Measurements from ENCODE around the gene DCTPP1.

Gene DCTPP1

DNA sequence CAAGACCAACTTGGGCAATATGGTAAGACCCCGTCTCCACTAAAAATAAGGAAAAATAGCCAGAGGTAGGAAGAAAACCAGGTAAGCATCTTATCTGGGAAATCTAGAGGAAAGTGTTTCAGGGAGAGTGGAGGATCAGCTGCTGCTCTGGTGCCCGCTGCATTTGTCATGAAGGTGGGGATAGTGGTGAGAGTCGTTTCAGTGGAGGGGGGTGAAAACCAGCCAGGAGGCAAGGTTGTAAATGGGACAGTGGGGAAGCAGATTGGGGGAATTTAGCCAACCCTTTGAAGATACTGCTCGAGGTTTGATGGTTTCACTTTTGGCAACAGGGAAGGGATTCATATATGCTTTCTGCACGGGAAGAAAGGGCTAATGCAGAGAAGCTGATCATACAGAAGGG is 8.8 kb downstream of the DCTPP1 start:
- TF ChIP-seq, protein P1, sequence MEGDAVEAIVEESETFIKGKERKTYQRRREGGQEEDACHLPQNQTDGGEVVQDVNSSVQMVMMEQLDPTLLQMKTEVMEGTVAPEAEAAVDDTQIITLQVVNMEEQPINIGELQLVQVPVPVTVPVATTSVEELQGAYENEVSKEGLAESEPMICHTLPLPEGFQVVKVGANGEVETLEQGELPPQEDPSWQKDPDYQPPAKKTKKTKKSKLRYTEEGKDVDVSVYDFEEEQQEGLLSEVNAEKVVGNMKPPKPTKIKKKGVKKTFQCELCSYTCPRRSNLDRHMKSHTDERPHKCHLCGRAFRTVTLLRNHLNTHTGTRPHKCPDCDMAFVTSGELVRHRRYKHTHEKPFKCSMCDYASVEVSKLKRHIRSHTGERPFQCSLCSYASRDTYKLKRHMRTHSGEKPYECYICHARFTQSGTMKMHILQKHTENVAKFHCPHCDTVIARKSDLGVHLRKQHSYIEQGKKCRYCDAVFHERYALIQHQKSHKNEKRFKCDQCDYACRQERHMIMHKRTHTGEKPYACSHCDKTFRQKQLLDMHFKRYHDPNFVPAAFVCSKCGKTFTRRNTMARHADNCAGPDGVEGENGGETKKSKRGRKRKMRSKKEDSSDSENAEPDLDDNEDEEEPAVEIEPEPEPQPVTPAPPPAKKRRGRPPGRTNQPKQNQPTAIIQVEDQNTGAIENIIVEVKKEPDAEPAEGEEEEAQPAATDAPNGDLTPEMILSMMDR (IDR thresholded peaks at IDR 0.05) = no peak

DNA sequence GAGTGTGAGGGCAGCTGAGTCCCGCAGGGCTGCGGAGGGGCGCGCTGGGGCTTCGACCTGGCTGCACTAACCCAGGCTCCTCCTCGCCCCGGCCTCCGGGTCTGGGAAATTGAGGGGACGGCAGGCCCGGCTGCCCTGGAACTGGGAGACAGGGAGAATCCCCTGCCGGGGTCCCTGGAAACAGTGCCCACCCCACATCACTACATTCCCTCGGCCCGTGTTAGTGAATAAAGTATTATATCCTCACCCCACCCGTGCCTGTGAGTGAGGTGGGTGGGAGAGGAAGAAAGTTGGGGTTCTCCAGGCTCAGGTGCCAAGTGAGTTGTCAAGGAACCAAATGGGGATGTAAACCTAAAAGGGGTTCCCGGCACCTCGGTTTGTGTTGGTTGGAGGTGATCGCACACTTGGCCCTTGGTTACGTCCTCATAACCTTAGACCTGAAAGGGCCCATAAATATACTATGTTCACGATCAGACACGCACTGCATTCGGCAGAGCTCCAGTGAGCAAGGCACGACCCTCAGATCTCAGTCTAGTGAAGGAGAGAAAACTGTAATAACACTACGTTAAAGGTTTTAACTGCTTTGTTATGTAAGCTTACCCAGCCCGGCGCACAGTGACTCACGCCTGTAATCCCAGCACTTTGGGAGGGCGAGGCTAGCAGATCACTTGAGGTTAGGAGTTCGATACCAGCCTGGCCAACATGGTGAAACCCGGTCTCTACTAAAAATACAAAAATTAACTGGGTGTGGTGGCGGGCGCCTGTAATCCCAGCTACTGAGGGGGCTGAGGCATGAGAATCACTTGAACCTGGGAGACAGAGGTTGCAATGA is 11.3 kb downstream of the DCTPP1 start:
- TF ChIP-seq, protein P1 (IDR thresholded peaks at IDR 0.05) = no peak

DNA sequence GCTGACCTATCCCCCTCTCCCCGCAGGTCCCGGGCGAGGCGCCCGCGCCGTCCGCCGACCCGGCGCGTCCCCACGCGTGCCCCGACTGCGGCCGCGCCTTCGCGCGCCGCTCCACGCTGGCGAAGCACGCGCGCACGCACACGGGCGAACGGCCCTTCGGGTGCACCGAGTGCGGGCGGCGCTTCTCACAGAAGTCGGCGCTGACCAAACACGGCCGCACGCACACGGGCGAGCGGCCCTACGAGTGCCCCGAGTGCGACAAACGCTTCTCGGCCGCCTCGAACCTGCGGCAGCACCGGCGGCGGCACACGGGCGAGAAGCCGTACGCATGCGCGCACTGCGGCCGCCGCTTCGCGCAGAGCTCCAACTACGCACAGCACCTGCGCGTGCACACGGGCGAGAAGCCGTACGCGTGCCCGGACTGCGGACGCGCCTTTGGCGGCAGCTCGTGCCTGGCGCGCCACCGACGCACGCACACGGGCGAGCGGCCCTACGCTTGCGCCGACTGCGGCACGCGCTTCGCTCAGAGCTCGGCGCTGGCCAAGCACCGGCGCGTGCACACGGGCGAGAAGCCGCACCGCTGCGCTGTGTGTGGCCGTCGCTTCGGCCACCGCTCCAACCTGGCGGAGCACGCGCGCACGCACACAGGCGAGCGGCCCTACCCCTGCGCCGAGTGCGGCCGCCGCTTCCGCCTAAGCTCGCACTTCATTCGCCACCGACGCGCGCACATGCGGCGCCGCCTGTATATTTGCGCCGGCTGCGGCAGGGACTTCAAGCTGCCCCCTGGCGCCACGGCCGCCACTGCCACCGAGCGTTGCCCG is 12.1 kb downstream of the DCTPP1 start:
- TF ChIP-seq, protein P1 (IDR thresholded peaks at IDR 0.05) = peak; percentile 37; the same call in 1 of the 2 replicates

DNA sequence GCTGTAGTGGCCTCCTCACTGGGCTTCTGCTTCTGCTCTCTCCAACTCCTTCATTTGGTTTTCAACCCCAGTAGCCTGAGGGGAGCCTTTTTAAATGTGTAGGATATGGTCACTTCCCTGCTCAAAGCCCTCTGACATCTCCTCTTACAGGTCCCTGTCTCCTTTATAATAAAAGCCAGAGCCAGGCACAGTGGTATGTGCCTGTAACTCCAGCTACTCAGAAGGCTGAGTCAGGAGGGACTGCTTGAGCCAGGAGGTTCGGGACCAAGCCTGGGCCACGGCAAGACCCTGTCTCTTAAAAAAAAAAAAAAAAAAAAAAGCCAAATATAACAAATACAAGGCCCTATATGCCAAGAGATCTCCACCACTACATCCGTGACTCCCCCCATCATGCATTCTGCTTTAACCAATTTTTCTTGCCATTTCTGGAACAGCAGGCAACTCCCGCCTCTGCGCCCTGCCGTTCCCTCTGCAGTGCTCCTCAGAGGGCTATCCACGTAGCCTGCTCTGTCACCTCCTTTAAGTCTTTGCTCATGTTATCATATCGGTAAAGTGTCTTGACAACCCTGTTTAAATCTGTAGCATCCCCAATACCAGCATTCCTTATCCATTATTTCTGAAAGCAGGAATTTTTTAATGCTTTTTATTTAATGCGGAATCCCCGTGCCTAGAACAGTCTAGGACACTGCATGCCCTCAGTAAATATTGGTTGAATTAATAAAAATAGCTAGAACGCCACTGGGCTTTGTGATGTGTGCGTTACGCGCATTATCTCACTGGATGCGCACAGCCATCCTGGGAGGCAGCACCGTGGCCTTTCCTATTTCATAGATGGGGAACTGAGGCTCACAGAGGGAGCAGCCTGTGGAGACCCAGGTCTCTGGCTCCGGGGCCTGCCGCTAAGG is 13.0 kb downstream of the DCTPP1 start:
- TF ChIP-seq, protein P1 (IDR thresholded peaks at IDR 0.05) = no peak

DNA sequence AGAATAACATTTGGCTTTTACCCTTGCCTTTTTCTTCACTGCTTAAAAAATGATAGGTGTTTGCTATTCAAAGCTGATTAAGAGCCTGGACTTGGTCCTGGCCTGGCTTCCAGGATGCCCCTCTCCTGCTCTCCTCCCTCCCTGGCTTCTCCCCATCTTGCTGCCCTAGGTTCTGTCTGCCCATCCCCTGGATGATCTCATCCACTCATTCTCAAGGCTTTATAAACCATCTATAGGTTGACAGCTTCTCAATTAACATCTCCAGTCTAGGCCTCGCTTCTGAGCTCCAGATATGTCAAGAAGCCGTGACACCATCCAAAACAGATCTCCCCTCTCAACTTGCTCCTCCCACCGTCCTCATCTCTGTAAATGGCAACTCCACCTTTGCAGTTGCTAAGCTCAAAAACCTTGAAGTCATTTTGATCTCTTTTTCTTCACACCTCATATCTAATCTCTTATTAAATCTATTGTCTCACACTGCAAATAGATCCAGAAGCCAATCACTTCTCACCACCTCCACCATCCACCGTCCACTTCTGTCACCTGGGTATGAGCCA is 13.7 kb downstream of the DCTPP1 start:
- TF ChIP-seq, protein P1 (IDR thresholded peaks at IDR 0.05) = no peak

DNA sequence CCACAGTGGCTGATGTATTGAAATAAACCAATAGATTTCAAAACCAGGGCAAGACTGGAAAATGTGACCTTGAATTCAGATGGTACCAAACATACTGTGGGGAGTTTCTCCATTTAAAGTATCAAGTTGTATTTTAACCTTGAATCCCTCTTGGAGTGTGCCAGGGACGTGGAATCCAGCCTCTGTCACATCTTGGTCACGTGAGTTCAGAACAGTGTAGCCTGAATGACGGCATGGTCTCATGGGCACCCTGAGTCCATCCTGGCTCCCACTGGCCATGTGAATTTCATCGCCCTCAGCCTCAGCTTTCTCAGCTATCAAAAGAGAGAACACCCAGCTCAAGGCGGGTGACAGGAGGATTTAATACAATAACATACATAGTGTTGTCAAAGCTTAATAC is 15.7 kb downstream of the DCTPP1 start:
- TF ChIP-seq, protein P1 (IDR thresholded peaks at IDR 0.05) = no peak
